ENCODE results near the gene CBFA2T2.

DNA sequence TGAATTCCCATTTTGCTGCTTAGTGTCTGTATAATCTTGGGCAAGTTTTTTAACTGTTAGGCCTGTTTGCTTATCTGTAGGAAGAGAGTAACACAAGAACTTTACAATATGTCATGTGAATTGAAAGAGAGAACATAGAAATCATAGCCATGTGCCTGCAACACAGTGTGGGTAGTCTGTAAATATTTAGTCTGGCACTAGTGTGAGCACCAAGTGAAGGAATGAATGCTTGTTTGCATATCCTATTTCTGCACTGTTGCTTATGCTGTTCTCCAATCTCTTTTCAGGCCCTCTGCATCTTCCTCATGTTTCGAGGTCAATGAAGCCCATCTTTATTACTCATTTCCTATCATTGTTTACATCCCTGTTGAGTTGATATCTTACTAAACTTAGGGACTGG lies 49.2 kb downstream of the CBFA2T2 start:
- TF ChIP-seq POLR2AphosphoS5 (IDR thresholded peaks at IDR 0.05) (peak in 1 of 3 donors; percentile 31), EP300 (IDR thresholded peaks at IDR 0.05) (no peak), POLR2A (IDR thresholded peaks at IDR 0.05) (no peak)
- TF ChIP-seq, protein P1, sequence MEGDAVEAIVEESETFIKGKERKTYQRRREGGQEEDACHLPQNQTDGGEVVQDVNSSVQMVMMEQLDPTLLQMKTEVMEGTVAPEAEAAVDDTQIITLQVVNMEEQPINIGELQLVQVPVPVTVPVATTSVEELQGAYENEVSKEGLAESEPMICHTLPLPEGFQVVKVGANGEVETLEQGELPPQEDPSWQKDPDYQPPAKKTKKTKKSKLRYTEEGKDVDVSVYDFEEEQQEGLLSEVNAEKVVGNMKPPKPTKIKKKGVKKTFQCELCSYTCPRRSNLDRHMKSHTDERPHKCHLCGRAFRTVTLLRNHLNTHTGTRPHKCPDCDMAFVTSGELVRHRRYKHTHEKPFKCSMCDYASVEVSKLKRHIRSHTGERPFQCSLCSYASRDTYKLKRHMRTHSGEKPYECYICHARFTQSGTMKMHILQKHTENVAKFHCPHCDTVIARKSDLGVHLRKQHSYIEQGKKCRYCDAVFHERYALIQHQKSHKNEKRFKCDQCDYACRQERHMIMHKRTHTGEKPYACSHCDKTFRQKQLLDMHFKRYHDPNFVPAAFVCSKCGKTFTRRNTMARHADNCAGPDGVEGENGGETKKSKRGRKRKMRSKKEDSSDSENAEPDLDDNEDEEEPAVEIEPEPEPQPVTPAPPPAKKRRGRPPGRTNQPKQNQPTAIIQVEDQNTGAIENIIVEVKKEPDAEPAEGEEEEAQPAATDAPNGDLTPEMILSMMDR (IDR thresholded peaks at IDR 0.05), result no peak

All from stomach (tissue), 4 donors.